ENCODE results near the gene RCAN1.

The RCAN1 gene

GRCh38 chr21:34603710-34604057 lies 11.2 kb downstream of the RCAN1 start:
- no peak for TF ChIP-seq CTCF (conservative IDR thresholded peaks at IDR 0.05)
- H3K27ac ChIP-seq: peak overlapping the region; percentile 35; the same call in 1 of the 2 replicates

GRCh38 chr21:34603002-34603709 lies 11.8 kb downstream of the RCAN1 start:
- TF ChIP-seq CTCF (conservative IDR thresholded peaks at IDR 0.05): peak; percentile 98
- H3K27ac ChIP-seq: peak overlapping the region; percentile 35

GRCh38 chr21:34602061-34602460 lies 12.9 kb downstream of the RCAN1 start:
- peak overlapping the region; percentile 35 for H3K27ac ChIP-seq
- TF ChIP-seq CTCF (conservative IDR thresholded peaks at IDR 0.05): no peak

GRCh38 chr21:34599534-34600101 lies 15.3 kb downstream of the RCAN1 start:
- H3K27ac ChIP-seq: no peak overlapping the region
- TF ChIP-seq CTCF (conservative IDR thresholded peaks at IDR 0.05): no peak

- H3K27ac ChIP-seq: no peak overlapping the region
- no peak for TF ChIP-seq CTCF (conservative IDR thresholded peaks at IDR 0.05)
Measured at GRCh38 chr21:34598931-34599400, 15.9 kb downstream of the RCAN1 start.

- no peak overlapping the region for H3K27ac ChIP-seq
- no peak for TF ChIP-seq CTCF (conservative IDR thresholded peaks at IDR 0.05)
Measured at GRCh38 chr21:34597406-34597805, 17.5 kb downstream of the RCAN1 start.

- H3K27ac ChIP-seq: no peak overlapping the region
- no peak for TF ChIP-seq CTCF (conservative IDR thresholded peaks at IDR 0.05)
Measured at GRCh38 chr21:34596561-34597271, 18.2 kb downstream of the RCAN1 start.

Measured in VCaP (cell line).